SK-N-SH treated with all-trans-retinoic acid at 6 μM for 48 hours (cell line): ENCODE data around the gene RABGAP1L.

ENCODE experiments used
- ATAC-seq: fragments of 200-7000 bp; cut with Tn5 transposase; 3 replicates; pipeline ENCODE4 v1.9.1; 2020; ENCODE audit warnings: mild to moderate bottlenecking, moderate library complexity
- ARNTL ChIP-seq: fragments of 450-650 bp; formaldehyde crosslinking; IDR thresholded peaks from 2 replicates; pipeline ENCODE4 v1.5.0; 2020; ENCODE audit warnings: low read depth, mild to moderate bottlenecking, moderate library complexity, borderline replicate concordance
- BACH2 ChIP-seq: fragments of 250-450 bp; sonication (Bioruptor Pico); IDR thresholded peaks from 2 replicates; pipeline ENCODE4 v1.9.0; 2021; ENCODE audit warnings: mild to moderate bottlenecking, borderline replicate concordance
- CSDC2 ChIP-seq: fragments of 250-450 bp; sonication (Bioruptor Pico); IDR thresholded peaks from 2 replicates; pipeline ENCODE4 v1.5.0; 2020; ENCODE audit warnings: mild to moderate bottlenecking, moderate library complexity
- CSRNP3 ChIP-seq: fragments of 250-450 bp; sonication (Bioruptor Pico); IDR thresholded peaks from 2 replicates; pipeline ENCODE4 v1.5.1; 2021; ENCODE audit warnings: mild to moderate bottlenecking, moderate library complexity
- ESRRG ChIP-seq: fragments of 250-450 bp; sonication (Bioruptor Pico); IDR thresholded peaks from 2 replicates; pipeline ENCODE4 v1.6.1; 2021; ENCODE audit warnings: mild to moderate bottlenecking
- GLIS3 ChIP-seq: fragments of 250-450 bp; sonication (Bioruptor Pico); IDR thresholded peaks from 2 replicates; pipeline ENCODE4 v1.5.0; 2020; ENCODE audit warnings: mild to moderate bottlenecking, moderate library complexity
- OSR1 ChIP-seq: fragments of 250-450 bp; sonication (Bioruptor Pico); IDR thresholded peaks from 2 replicates; pipeline ENCODE4 v1.8.0; 2022; ENCODE audit warnings: moderate library complexity, mild to moderate bottlenecking, inconsistent platforms
- POU6F1 ChIP-seq: fragments of 250-450 bp; sonication (Bioruptor Pico); IDR thresholded peaks from 2 replicates; pipeline ENCODE4 v1.8.0; 2021; ENCODE audit warnings: low read depth, mild to moderate bottlenecking, moderate library complexity, borderline replicate concordance
- RARB ChIP-seq: fragments of 250-450 bp; sonication (Bioruptor Pico); IDR thresholded peaks from 2 replicates; pipeline ENCODE4 v1.8.0; 2021; ENCODE audit warnings: mild to moderate bottlenecking, moderate library complexity
- SNAI2 ChIP-seq: fragments of 250-450 bp; sonication (Bioruptor Pico); IDR thresholded peaks from 2 replicates; pipeline ENCODE4 v1.5.0; 2020; ENCODE audit warnings: mild to moderate bottlenecking, moderate library complexity
- TCF4 ChIP-seq: fragments of 250-450 bp; sonication (Bioruptor Pico); IDR thresholded peaks from 2 replicates; pipeline ENCODE4 v1.8.0; 2021; ENCODE audit warnings: mild to moderate bottlenecking, moderate library complexity, borderline replicate concordance
- TOX ChIP-seq: fragments of 250-450 bp; sonication (Bioruptor Pico); IDR thresholded peaks from 2 replicates; pipeline ENCODE4 v1.8.0; 2021; ENCODE audit warnings: mild to moderate bottlenecking, moderate library complexity, borderline replicate concordance
- TSHZ2 ChIP-seq: fragments of 250-450 bp; sonication (Bioruptor Pico); IDR thresholded peaks from 2 replicates; pipeline ENCODE4 v1.5.0; 2020; ENCODE audit warnings: mild to moderate bottlenecking, moderate library complexity
- ZC3H10 ChIP-seq: fragments of 250-450 bp; sonication (Bioruptor Pico); IDR thresholded peaks from 2 replicates; pipeline ENCODE4 v1.5.1; 2021; ENCODE audit warnings: mild to moderate bottlenecking, moderate library complexity
- ZFP3 ChIP-seq: fragments of 250-450 bp; sonication (Bioruptor Pico); IDR thresholded peaks from 2 replicates; pipeline ENCODE4 v1.5.0; 2020; ENCODE audit warnings: mild to moderate bottlenecking, moderate library complexity
- ZFP30 ChIP-seq: fragments of 450-650 bp; formaldehyde crosslinking; IDR thresholded peaks from 2 replicates; pipeline ENCODE4 v1.5.0; 2022; ENCODE audit warnings: mild to moderate bottlenecking, moderate library complexity
- ZNF565 ChIP-seq: fragments of 450-650 bp; formaldehyde crosslinking; conservative IDR thresholded peaks from 2 replicates; pipeline ENCODE4 v1.5.0; 2020; ENCODE audit warnings: low read depth, mild to moderate bottlenecking, moderate library complexity
- ZNF70 ChIP-seq: fragments of 450-650 bp; formaldehyde crosslinking; IDR thresholded peaks from 2 replicates; pipeline ENCODE4 v1.5.0; 2020; ENCODE audit warnings: mild to moderate bottlenecking, moderate library complexity
- ZNF8 ChIP-seq: fragments of 450-650 bp; formaldehyde crosslinking; IDR thresholded peaks from 2 replicates; pipeline ENCODE4 v1.5.0; 2020; ENCODE audit warnings: mild to moderate bottlenecking, moderate library complexity
- TF ChIP-seq, protein P1 (sequence below): fragments of 250-450 bp; sonication (Bioruptor Pico); IDR thresholded peaks from 2 replicates; pipeline ENCODE4 v1.8.0; 2020; ENCODE audit warnings: mild to moderate bottlenecking, moderate library complexity, borderline replicate concordance
- TF ChIP-seq, protein P2 (sequence below): fragments of 250-450 bp; sonication (Bioruptor Pico); IDR thresholded peaks from 2 replicates; pipeline ENCODE4 v1.5.1; 2020; ENCODE audit warnings: low read depth, mild to moderate bottlenecking, moderate library complexity

RABGAP1L gene

GRCh38 chr1:174963529-174964125, 804.3 kb downstream of the RABGAP1L start:
- ATAC-seq = no peak
- TF ChIP-seq ZNF565 (CRISPR knock-in tag) (no peak), ZFP3 (CRISPR knock-in tag) (no peak), ESRRG (CRISPR knock-in tag) (no peak), CSRNP3 (CRISPR knock-in tag) (no peak), SNAI2 (CRISPR knock-in tag) (no peak), CSDC2 (CRISPR knock-in tag) (no peak), GLIS3 (CRISPR knock-in tag) (no peak), TSHZ2 (CRISPR knock-in tag) (no peak), ZNF8 (CRISPR knock-in tag) (no peak), BACH2 (no peak), ZC3H10 (CRISPR knock-in tag) (no peak), ARNTL (CRISPR knock-in tag) (no peak), TCF4 (CRISPR knock-in tag) (no peak)
- TF ChIP-seq, protein P1, sequence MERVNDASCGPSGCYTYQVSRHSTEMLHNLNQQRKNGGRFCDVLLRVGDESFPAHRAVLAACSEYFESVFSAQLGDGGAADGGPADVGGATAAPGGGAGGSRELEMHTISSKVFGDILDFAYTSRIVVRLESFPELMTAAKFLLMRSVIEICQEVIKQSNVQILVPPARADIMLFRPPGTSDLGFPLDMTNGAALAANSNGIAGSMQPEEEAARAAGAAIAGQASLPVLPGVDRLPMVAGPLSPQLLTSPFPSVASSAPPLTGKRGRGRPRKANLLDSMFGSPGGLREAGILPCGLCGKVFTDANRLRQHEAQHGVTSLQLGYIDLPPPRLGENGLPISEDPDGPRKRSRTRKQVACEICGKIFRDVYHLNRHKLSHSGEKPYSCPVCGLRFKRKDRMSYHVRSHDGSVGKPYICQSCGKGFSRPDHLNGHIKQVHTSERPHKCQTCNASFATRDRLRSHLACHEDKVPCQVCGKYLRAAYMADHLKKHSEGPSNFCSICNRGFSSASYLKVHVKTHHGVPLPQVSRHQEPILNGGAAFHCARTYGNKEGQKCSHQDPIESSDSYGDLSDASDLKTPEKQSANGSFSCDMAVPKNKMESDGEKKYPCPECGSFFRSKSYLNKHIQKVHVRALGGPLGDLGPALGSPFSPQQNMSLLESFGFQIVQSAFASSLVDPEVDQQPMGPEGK = no peak
- TF ChIP-seq, protein P2, sequence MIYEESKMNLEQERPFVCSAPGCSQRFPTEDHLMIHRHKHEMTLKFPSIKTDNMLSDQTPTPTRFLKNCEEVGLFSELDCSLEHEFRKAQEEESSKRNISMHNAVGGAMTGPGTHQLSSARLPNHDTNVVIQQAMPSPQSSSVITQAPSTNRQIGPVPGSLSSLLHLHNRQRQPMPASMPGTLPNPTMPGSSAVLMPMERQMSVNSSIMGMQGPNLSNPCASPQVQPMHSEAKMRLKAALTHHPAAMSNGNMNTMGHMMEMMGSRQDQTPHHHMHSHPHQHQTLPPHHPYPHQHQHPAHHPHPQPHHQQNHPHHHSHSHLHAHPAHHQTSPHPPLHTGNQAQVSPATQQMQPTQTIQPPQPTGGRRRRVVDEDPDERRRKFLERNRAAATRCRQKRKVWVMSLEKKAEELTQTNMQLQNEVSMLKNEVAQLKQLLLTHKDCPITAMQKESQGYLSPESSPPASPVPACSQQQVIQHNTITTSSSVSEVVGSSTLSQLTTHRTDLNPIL (CRISPR knock-in tag) = no peak

DNA sequence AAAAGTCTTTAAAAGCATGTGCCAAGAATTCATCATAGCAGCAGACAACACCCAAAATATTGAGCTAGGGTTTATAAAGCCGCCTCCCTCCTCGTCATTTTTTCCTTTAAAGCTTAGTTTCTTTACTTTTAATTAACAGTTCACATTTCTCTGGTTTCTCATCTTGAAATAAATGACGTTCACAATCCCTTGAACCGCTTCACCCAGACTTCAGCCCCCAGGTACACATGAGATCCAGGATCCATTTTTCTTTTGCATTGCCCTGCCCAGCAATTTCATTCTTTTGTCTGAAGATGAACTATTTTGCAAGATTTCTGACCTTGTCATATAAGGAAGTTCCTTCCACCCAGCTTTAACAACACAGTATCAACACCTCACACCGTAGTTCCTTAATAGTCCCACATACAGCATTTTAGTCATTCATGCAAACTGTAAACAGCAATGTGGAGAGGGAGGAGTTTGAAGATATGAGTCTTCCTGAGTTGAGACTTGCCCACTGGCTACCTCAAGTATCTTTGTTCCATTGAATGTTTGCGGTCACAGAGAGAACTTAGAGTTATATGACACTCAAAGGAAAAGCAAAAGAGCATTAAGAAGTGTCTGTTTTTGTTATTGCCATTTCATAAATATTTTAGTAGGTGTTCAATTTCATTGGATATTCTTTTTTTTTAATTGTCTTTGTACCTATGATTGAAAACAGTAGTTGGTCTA, 805.1 kb downstream of the RABGAP1L start:
- TF ChIP-seq BACH2 (no peak), TOX (CRISPR knock-in tag) (no peak), CSDC2 (CRISPR knock-in tag) (no peak), ZNF70 (no peak), ZC3H10 (CRISPR knock-in tag) (no peak), ARNTL (CRISPR knock-in tag) (no peak), TCF4 (CRISPR knock-in tag) (no peak), CSRNP3 (CRISPR knock-in tag) (no peak), ZFP30 (no peak), OSR1 (no peak), POU6F1 (no peak), RARB (CRISPR knock-in tag) (no peak), TSHZ2 (CRISPR knock-in tag) (no peak), SNAI2 (CRISPR knock-in tag) (no peak)
- TF ChIP-seq, protein P2 (CRISPR knock-in tag) = no peak
- ATAC-seq = no peak
